PC-3 (cell line): ENCODE measurements around the gene INPPL1.

Experiments
- CTCF ChIP-seq: fragments of 300-600 bp; sonication (generic); conservative IDR thresholded peaks from 2 replicates; pipeline ENCODE4 v1.5.1; 2017; ENCODE audit warnings: antibody characterized with exemption, low read depth, mild to moderate bottlenecking, low read length
- EZH2 ChIP-seq: fragments of 300-600 bp; sonication (generic); IDR thresholded peaks from one replicate; pipeline ENCODE4 v1.6.1; 2017; ENCODE audit warnings: antibody characterized with exemption, mild to moderate bottlenecking, low read length; ENCODE audit not compliant: unreplicated experiment
- EZH2phosphoT487 ChIP-seq: fragments of 300-600 bp; sonication (generic); IDR thresholded peaks from 2 replicates; pipeline ENCODE4 v1.6.1; 2018; ENCODE audit warnings: mild to moderate bottlenecking, antibody characterized with exemption, low read length, borderline replicate concordance

DNA sequence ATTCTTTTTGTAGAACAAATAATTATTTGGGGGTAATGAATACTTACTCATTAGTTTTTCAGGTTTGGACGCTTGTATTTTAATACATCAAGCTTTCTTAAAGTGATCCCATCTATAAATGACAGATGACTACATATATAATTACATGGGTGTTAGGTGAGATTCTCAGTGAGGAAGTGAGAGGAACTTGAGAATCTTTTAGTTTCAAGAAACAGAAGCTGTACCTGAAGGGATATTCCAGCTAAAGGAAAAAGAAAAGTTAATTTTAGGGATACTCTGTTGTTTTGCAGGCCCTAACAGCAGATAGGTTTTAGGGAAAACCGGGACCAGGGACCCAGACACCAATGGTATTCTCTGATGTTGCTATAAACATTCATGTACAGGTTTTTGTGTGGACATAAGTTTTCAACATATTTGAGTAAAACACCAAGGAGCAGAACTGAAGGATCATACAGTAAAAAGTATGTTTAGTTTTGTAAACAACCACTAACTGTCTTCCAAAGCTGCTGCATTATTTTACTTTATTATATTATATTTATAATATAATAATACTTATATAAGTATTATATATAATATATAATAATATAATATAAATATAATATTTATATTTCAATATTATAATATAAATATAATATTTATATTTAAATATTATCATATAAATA lies 43.5 kb downstream of the INPPL1 start:
- TF ChIP-seq CTCF (no peak), EZH2phosphoT487 (no peak), EZH2 (no peak)
